Loucy (cell line): Measurements from ENCODE around the gene CACNG1.

ENCODE experiments used
- H2AFZ ChIP-seq: fragments of 200-600 bp; sonication (generic); 2 replicates; pipeline ENCODE4 v1.6.0; 2016; ENCODE audit warnings: antibody characterized with exemption, mild to moderate bottlenecking, low read length, moderate library complexity
- H3F3A ChIP-seq: fragments of 200-600 bp; 2 replicates; pipeline ENCODE4 v1.6.0; 2016; ENCODE audit warnings: antibody characterized with exemption, low read depth, mild to moderate bottlenecking
- H3K27me3 ChIP-seq: fragments of 200-600 bp; sonication (generic); 2 replicates; pipeline ENCODE4 v1.6.1; 2014; ENCODE audit warnings: low read length, mild to moderate bottlenecking; ENCODE audit not compliant: insufficient read depth, poor library complexity, severe bottlenecking
- H3K36me3 ChIP-seq: fragments of 200-600 bp; sonication (generic); 2 replicates; pipeline ENCODE4 v1.6.1; 2016; ENCODE audit warnings: low read length; ENCODE audit not compliant: insufficient read depth
- H3K4me1 ChIP-seq: fragments of 200-600 bp; sonication (generic); 2 replicates; pipeline ENCODE4 v1.5.1; 2014; ENCODE audit warnings: low read length, mild to moderate bottlenecking; ENCODE audit not compliant: insufficient read depth, poor library complexity, severe bottlenecking
- H3K4me2 ChIP-seq: fragments of 200-600 bp; sonication (generic); 2 replicates; pipeline ENCODE4 v1.6.0; 2014; ENCODE audit warnings: antibody characterized with exemption, low read length, low read depth, mild to moderate bottlenecking; ENCODE audit not compliant: poor library complexity, severe bottlenecking
- H3K4me3 ChIP-seq: fragments of 200-600 bp; sonication (generic); 2 replicates; pipeline ENCODE4 v1.5.1; 2014; ENCODE audit warnings: low read length, mild to moderate bottlenecking, mixed read lengths; ENCODE audit not compliant: poor library complexity, severe bottlenecking
- H3K79me2 ChIP-seq: fragments of 200-600 bp; sonication (generic); 2 replicates; pipeline ENCODE4 v1.6.1; 2014; ENCODE audit warnings: low read length; ENCODE audit not compliant: insufficient read depth
- H3K9ac ChIP-seq: fragments of 200-600 bp; sonication (generic); 2 replicates; pipeline ENCODE4 v1.6.0; 2014; ENCODE audit warnings: mild to moderate bottlenecking, low read depth, low read length, moderate library complexity; ENCODE audit not compliant: poor library complexity, severe bottlenecking
- H3K9me2 ChIP-seq: fragments of 200-600 bp; sonication (generic); replicated peaks from 2 replicates; pipeline ENCODE4 v1.6.1; 2016; ENCODE audit warnings: low read depth, low read length, mixed read lengths
- H3K9me3 ChIP-seq: fragments of 200-600 bp; sonication (generic); 2 replicates; pipeline ENCODE4 v1.6.1; 2014; ENCODE audit warnings: mild to moderate bottlenecking, antibody characterized with exemption, low read length, low read depth; ENCODE audit not compliant: insufficient read depth
- H4K20me1 ChIP-seq: fragments of 200-600 bp; sonication (generic); 2 replicates; pipeline ENCODE4 v1.6.0; 2014; ENCODE audit warnings: antibody characterized with exemption, low read length, mild to moderate bottlenecking; ENCODE audit not compliant: insufficient read depth, poor library complexity, severe bottlenecking
- CTCF ChIP-seq: fragments of 200-600 bp; sonication (generic); conservative IDR thresholded peaks from 2 replicates; pipeline ENCODE4 v1.5.1; 2014; ENCODE audit warnings: mild to moderate bottlenecking, antibody characterized with exemption, low read length
- EZH2phosphoT487 ChIP-seq: fragments of 200-600 bp; IDR thresholded peaks from 2 replicates; pipeline ENCODE4 v1.6.1; 2018; ENCODE audit warnings: antibody characterized with exemption, mild to moderate bottlenecking, moderate library complexity, borderline replicate concordance

The CACNG1 gene

GRCh38 chr17:66996926-66997325 is 47.4 kb upstream of the CACNG1 start:
- Histone ChIP-seq H4K20me1 (no peaks in the 10 kb centered on the region), H3K9me2 (no peaks in the 10 kb centered on the region), H2AFZ (no peak overlapping the region), H3K27me3 (no peaks in the 10 kb centered on the region), H3K9me3 (no peaks in the 10 kb centered on the region), H3K79me2 (no peaks in the 10 kb centered on the region), H3K4me1 (no peaks in the 10 kb centered on the region), H3K9ac (no peak overlapping the region), H3K4me2 (no peak overlapping the region), H3F3A (no peaks in the 10 kb centered on the region), H3K36me3 (no peaks in the 10 kb centered on the region), H3K4me3 (no peak overlapping the region)
- TF ChIP-seq EZH2phosphoT487 = no peak
- no peak for TF ChIP-seq CTCF

- H3K27me3 ChIP-seq = no peaks in the 10 kb centered on the region
- no peaks in the 10 kb centered on the region for H3K36me3 ChIP-seq
- H3K9me3 ChIP-seq = peaks cover 6% of the 10 kb centered on the region; the same call in 1 of the 2 replicates
- TF ChIP-seq CTCF (no peak), EZH2phosphoT487 (no peak)
- H4K20me1 ChIP-seq = no peaks in the 10 kb centered on the region
- no peaks in the 10 kb centered on the region for H3K79me2 ChIP-seq
- no peak overlapping the region for H3K9ac ChIP-seq
- no peaks in the 10 kb centered on the region for H3F3A ChIP-seq
- no peak overlapping the region for H3K4me2 ChIP-seq
- H2AFZ ChIP-seq = no peak overlapping the region
- H3K4me1 ChIP-seq = no peaks in the 10 kb centered on the region
- H3K4me3 ChIP-seq = no peak overlapping the region
- H3K9me2 ChIP-seq = no peaks in the 10 kb centered on the region
Measured at GRCh38 chr17:67003231-67003630, 41.1 kb upstream of the CACNG1 start.

GRCh38 chr17:67004181-67004580 is 40.2 kb upstream of the CACNG1 start:
- Histone ChIP-seq H3K9ac (no peak overlapping the region), H3K27me3 (no peaks in the 10 kb centered on the region), H3K4me3 (no peak overlapping the region), H4K20me1 (no peaks in the 10 kb centered on the region), H3K9me3 (peaks cover 6% of the 10 kb centered on the region; the same call in 1 of the 2 replicates), H2AFZ (no peak overlapping the region), H3K9me2 (no peaks in the 10 kb centered on the region), H3K79me2 (no peaks in the 10 kb centered on the region), H3K4me2 (no peak overlapping the region), H3K36me3 (no peaks in the 10 kb centered on the region), H3K4me1 (no peaks in the 10 kb centered on the region), H3F3A (no peaks in the 10 kb centered on the region)
- no peak for TF ChIP-seq CTCF
